SK-N-MC (cell line): ENCODE measurements around the gene TNNT3.

Experiments used
- DNase-seq: peaks from one replicate; pipeline ENCODE4 v3.0.0-alpha.2; 2011; ENCODE audit warnings: low read depth, low spot score
- H3K27ac ChIP-seq: fragments of 200-600 bp; sonication (generic); 2 replicates; pipeline ENCODE4 v1.5.1; 2016; ENCODE audit warnings: mixed run types
- H3K36me3 ChIP-seq: fragments of 200-600 bp; sonication (generic); 2 replicates; pipeline ENCODE4 v1.6.1; 2017; ENCODE audit warnings: antibody characterized with exemption, low read length, mixed read lengths; ENCODE audit not compliant: insufficient read depth
- H3K4me3 ChIP-seq: fragments of 200-600 bp; sonication (generic); 2 replicates; pipeline ENCODE4 v1.5.1; 2016
- H3K9ac ChIP-seq: fragments of 200-600 bp; sonication (generic); 2 replicates; pipeline ENCODE4 v1.8.0; 2017; ENCODE audit warnings: mixed run types, mixed read lengths; ENCODE audit not compliant: insufficient read length
- H3K9me3 ChIP-seq: fragments of 200-600 bp; sonication (generic); 2 replicates; pipeline ENCODE4 v1.6.1; 2017; ENCODE audit warnings: low read depth, mild to moderate bottlenecking, antibody characterized with exemption, low read length, moderate library complexity, mixed read lengths
- EZH2 ChIP-seq: fragments of 200-600 bp; sonication (generic); IDR thresholded peaks from one replicate; pipeline ENCODE4 v1.6.1; 2017; ENCODE audit warnings: antibody characterized with exemption
- FOXP2 ChIP-seq: optimal IDR thresholded peaks from 2 replicates; pipeline ENCODE3; 2011; ENCODE audit warnings: mild to moderate bottlenecking, moderate library complexity; ENCODE audit not compliant: insufficient read depth; ENCODE audit errors: extremely low read length, control extremely low read depth
- POLR2AphosphoS5 ChIP-seq: IDR thresholded peaks from 2 replicates; pipeline ENCODE4 v1.6.1; 2012; ENCODE audit warnings: mild to moderate bottlenecking, low read depth, low read length, borderline replicate concordance

TNNT3 gene

GRCh38 chr11:1966531-1966930 lies 47.0 kb downstream of the TNNT3 start:
- Histone ChIP-seq H3K9ac (no peak overlapping the region), H3K4me3 (no peak overlapping the region), H3K27ac (no peak overlapping the region), H3K36me3 (no peaks in the 10 kb centered on the region), H3K9me3 (no peaks in the 10 kb centered on the region)
- no peak for TF ChIP-seq POLR2AphosphoS5
- no peak for TF ChIP-seq EZH2
- no peak for TF ChIP-seq FOXP2
- no peak for DNase-seq

- TF ChIP-seq POLR2AphosphoS5, result no peak
- no peak for TF ChIP-seq FOXP2
- TF ChIP-seq EZH2, result no peak
- H3K9me3 ChIP-seq, result no peaks in the 10 kb centered on the region
- H3K9ac ChIP-seq, result no peak overlapping the region
- DNase-seq, result no peak
- H3K27ac ChIP-seq, result no peak overlapping the region
- no peak overlapping the region for H3K4me3 ChIP-seq
- H3K36me3 ChIP-seq, result no peaks in the 10 kb centered on the region
Observed at GRCh38 chr11:1967641-1968225, 48.2 kb downstream of the TNNT3 start.

- Histone ChIP-seq H3K9ac (no peak overlapping the region), H3K36me3 (no peaks in the 10 kb centered on the region), H3K4me3 (no peak overlapping the region), H3K9me3 (no peaks in the 10 kb centered on the region), H3K27ac (no peak overlapping the region)
- no peak for TF ChIP-seq FOXP2
- no peak for TF ChIP-seq EZH2
- no peak for TF ChIP-seq POLR2AphosphoS5
- no peak for DNase-seq
Observed at GRCh38 chr11:1968454-1969002, 49.0 kb downstream of the TNNT3 start.

GRCh38 chr11:1969035-1969434 lies 49.5 kb downstream of the TNNT3 start:
- Histone ChIP-seq H3K27ac (no peak overlapping the region), H3K36me3 (no peaks in the 10 kb centered on the region), H3K9ac (no peak overlapping the region), H3K9me3 (no peaks in the 10 kb centered on the region), H3K4me3 (no peak overlapping the region)
- DNase-seq, result no peak
- no peak for TF ChIP-seq FOXP2
- no peak for TF ChIP-seq EZH2
- TF ChIP-seq POLR2AphosphoS5, result no peak

GRCh38 chr11:1969776-1970175 lies 50.3 kb downstream of the TNNT3 start:
- DNase-seq, result no peak
- no peak overlapping the region for H3K9ac ChIP-seq
- no peaks in the 10 kb centered on the region for H3K9me3 ChIP-seq
- TF ChIP-seq POLR2AphosphoS5 (no peak), EZH2 (no peak), FOXP2 (no peak)
- no peak overlapping the region for H3K27ac ChIP-seq
- H3K4me3 ChIP-seq, result no peak overlapping the region
- no peaks in the 10 kb centered on the region for H3K36me3 ChIP-seq

GRCh38 chr11:1970956-1971355 lies 51.5 kb downstream of the TNNT3 start:
- no peak for DNase-seq
- Histone ChIP-seq H3K9me3 (no peaks in the 10 kb centered on the region), H3K9ac (no peak overlapping the region), H3K36me3 (no peaks in the 10 kb centered on the region), H3K27ac (no peak overlapping the region), H3K4me3 (no peak overlapping the region)
- TF ChIP-seq FOXP2, result no peak
- no peak for TF ChIP-seq POLR2AphosphoS5
- no peak for TF ChIP-seq EZH2

- H3K4me3 ChIP-seq, result no peak overlapping the region
- H3K9me3 ChIP-seq, result no peaks in the 10 kb centered on the region
- H3K9ac ChIP-seq, result no peak overlapping the region
- no peak overlapping the region for H3K27ac ChIP-seq
- no peak for TF ChIP-seq EZH2
- H3K36me3 ChIP-seq, result no peaks in the 10 kb centered on the region
- DNase-seq, result no peak
Observed at GRCh38 chr11:1975185-1975584, 55.7 kb downstream of the TNNT3 start.

DNA sequence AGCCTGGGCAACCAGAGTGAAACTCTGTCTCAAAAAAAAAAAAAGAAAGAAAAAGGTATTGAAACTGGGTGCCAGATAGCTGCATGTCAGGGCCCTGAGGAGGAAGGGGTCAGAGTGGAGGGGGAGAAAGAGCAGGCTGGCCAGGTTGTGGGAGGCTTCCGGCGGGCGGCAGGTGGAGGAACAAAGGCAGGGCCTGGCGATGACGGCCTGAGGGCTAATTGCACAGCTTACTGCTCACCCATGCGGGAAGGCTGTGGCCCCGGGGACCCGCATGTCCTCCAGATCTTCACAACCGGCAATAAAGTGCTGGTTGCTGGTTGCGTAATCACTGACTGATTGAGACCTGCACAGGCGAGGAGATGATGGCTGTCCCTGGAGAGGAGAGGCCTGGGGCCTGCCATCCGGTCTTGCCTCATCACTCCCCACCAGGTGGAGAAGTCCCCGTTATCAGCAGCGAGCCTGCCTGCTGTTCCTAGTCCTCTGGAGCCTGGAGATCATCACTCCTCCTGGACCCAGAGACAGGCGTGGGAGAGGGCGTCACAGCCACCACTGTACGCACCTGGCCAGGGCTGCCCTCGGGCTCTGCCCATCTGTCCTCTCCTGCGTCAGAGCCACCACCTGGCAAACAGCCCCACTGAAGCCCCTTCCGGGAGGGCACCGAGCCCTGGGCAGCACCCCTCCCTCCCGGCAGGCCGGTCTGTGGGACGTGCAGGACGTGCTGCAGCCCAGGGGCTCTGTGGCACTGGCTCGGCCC lies 59.4 kb downstream of the TNNT3 start:
- DNase-seq, result no peak

More for the DNA sequence above, 59.4 kb downstream of the TNNT3 start:
- Histone ChIP-seq H3K9me3 (no peaks in the 10 kb centered on the region), H3K4me3 (no peak overlapping the region), H3K36me3 (no peaks in the 10 kb centered on the region), H3K9ac (no peak overlapping the region), H3K27ac (no peak overlapping the region)
- TF ChIP-seq FOXP2 (no peak), EZH2 (no peak), POLR2AphosphoS5 (no peak)
